Testis (tissue), 2 donors: ENCODE results near the gene C19orf53.

ENCODE experiments used
- POLR2A ChIP-seq: fragments of 450-650 bp; IDR thresholded peaks from one replicate; pipeline ENCODE4 v1.6.1; 2017; ENCODE audit warnings: antibody characterized with exemption, mild to moderate bottlenecking, moderate library complexity
- TF ChIP-seq, protein P1 (sequence below), 3 experiments: fragments of 450-650 bp in 2 of 3; fragments of 200-600 bp in 1 of 3; sonication (generic) in 1 of 3; IDR thresholded peaks; one replicate each; pipeline ENCODE4 v1.5.1; 2016 to 2019; ENCODE audit warnings: antibody characterized with exemption in 3 of 3, mild to moderate bottlenecking in 2 of 3, moderate library complexity in 1 of 3

DNA sequence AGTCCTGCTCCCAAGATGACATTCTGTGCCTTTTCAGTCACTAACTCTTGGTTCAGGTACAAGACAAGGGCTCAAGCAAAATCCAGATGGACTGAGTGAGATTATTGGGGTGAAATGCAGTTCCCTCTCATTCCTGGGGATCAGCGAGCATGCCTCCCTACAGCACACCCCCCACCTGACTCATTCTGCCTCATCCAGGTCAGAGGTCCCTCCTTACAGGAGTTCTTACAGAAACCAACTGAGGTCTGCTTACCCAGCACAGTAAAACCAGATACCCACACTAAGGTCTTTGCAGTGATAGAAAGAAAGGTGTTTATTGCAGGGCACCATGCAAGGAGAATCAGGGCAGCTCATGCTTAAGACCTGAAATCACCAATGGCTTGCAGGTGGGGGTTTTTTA lies 31.5 kb upstream of the C19orf53 start:
- TF ChIP-seq, protein P1, sequence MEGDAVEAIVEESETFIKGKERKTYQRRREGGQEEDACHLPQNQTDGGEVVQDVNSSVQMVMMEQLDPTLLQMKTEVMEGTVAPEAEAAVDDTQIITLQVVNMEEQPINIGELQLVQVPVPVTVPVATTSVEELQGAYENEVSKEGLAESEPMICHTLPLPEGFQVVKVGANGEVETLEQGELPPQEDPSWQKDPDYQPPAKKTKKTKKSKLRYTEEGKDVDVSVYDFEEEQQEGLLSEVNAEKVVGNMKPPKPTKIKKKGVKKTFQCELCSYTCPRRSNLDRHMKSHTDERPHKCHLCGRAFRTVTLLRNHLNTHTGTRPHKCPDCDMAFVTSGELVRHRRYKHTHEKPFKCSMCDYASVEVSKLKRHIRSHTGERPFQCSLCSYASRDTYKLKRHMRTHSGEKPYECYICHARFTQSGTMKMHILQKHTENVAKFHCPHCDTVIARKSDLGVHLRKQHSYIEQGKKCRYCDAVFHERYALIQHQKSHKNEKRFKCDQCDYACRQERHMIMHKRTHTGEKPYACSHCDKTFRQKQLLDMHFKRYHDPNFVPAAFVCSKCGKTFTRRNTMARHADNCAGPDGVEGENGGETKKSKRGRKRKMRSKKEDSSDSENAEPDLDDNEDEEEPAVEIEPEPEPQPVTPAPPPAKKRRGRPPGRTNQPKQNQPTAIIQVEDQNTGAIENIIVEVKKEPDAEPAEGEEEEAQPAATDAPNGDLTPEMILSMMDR (IDR thresholded peaks at IDR 0.05), result no peak
- no peak for TF ChIP-seq POLR2A
